Activated CD4-positive, alpha-beta T cell treated with anti-CD3 and anti-CD28 coated beads, Interleukin-2, Interleukin-4, amounts not matched to agents 100 ng/mL and 50 ng/mL, durations not matched to agents 16 hours and 8 hours (primary cell): ENCODE data around the gene CRMP1.
"Not testable (repeated sequence)": the region's sequence is repeated elsewhere in the genome, so short reads cannot be mapped to it uniquely, and the experiment has no call there.

Source experiments
- DNase-seq: peaks from one replicate; pipeline ENCODE4 v3.0.0-alpha.2; 2020; ENCODE audit warnings: low spot score

CRMP1 gene

DNA sequence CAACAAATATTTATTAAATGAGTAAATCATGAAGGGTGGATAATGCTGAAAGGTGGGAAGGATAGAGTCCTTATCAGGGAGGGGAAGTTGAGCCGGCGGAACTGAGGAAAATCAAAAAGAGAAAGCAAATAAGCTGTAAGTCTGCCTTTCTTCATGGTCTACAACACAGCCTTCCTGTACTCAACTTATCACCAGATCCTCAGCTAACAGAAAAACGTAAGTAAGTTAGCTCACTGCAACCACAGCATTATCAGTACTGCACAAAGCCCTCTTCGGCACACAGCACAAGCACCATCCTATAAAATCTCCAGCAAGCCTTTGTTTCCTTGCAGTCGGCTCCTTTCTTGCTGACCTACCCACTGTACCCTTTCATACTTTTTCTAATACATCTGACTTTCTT is 70.3 kb downstream of the CRMP1 start:
- DNase-seq: no peak

GRCh38 chr4:5821665-5822358 is 71.1 kb downstream of the CRMP1 start:
- no peak for DNase-seq

- DNase-seq: no peak
Observed at GRCh38 chr4:5816851-5817375, 76.0 kb downstream of the CRMP1 start.

GRCh38 chr4:5816101-5816500 is 76.8 kb downstream of the CRMP1 start:
- DNase-seq: no peak

- no peak for DNase-seq
Observed at GRCh38 chr4:5815641-5816040, 77.2 kb downstream of the CRMP1 start.

- DNase-seq: no peak
Observed at GRCh38 chr4:5814421-5814820, 78.5 kb downstream of the CRMP1 start.

DNA sequence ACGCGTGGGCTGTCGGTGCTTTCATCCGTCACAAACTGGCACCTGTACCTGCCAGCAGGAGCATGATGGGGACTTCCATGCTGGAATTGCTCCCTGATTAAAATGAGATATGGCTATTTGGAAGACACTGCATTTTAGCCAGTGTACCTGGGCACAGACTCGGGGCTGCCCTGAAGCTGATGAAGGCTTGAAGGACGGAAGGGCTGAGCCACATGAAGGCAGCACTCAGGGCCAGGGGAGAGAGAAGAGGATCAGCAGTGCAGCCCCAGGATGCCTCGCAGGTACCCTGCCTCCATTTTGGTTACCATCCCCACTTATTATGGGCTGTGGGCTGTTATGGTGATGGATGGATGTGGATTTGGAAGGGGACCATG is 79.0 kb downstream of the CRMP1 start:
- no peak for DNase-seq

GRCh38 chr4:5812506-5813229 is 80.2 kb downstream of the CRMP1 start:
- peak; percentile 68 for DNase-seq

DNA sequence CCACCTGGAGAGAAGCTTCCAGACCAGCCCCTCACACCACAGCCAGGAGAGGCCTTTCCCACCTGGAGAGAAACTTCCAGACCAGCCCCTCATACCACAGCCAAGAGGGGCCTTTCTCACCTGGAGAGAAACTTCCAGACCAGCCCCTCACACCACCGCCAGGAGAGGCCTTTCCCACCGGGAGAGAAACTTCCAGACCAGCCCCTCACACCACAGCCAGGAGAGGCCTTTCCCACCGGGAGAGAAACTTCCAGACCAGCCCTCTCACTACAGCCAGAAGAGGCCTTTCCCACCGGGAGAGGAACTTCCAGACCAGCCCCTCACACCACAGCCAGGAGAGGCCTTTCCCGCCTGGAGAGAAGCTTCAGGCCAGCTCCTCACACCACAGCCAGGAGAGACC is 80.8 kb downstream of the CRMP1 start:
- DNase-seq: not testable (repeated sequence)

DNA sequence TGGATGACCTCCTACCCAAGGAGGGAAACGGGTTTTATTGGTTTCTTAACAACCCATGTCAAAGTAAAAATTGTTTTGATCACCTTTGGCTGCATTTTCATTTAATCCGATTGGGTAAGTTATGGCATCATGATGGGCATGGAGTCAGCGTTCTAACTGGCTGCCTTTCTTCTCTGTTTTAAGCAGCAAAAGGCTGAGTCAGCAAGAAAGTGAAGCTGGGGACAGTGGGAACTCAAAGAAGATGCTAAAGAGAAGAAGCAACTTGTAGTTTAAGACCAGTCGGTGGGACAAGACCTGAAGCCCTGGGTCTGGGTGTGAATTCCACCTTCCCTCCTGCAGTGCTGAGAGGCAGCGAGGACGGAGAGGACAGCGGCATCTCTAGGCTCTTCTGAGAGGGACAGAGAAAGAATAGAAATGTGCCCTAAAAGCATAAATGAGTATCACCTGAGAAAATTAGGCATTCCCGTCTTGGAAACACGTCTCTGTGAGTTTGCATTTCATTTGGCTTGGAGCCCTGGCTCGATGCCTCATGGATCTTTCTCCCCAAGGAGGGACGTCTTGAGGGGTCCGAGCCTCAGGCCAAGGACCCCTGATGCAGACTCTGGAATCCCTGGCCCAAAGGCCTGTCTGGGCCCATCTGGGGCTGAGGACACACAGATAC is 82.0 kb downstream of the CRMP1 start:
- DNase-seq: no peak

DNA sequence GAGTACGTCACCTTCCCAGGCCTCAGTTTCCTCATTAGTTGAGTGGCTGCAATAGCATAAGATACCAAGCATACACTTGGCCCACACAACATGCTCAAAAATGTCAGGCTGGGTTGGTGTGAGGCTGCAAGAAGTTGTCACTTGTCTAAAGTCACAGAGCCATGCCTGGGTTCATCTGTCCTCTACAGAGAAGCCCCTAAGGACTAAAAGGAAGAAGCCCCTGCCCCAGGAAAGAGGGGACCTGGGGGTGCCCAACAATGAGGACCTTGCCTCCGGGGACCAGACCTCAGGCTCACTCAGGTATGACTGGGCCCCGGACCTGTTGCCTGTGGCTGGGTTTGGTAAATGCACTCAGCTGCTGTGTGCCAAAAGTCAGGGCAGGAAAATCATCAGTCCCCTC is 82.7 kb downstream of the CRMP1 start:
- DNase-seq: no peak

DNA sequence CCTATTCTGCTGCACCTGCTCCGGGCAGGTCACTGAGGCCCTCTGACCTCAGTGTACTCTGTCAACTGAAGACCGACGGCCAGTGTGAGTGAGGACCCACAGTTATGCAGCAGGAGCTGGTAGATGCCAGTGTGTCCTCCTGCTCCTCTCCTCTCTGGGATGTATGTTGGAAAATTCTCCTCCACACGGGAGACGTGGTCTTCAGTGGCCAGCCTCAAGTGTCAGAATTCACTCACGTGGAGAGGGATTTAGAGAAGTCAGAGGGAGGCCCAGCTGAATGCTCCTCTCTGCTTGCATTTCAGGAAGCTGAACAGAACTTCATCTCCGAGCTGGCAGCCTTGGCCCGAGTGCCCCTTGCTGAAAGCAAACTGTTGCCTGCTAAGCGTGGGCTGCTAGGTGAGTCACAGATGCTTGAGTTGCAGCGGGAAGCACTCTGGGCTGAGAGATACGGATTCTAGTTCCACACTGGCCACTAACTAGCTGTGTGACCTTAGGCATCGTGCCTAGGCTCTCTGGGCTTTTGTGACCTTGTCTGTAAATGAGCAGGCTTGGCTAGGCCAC is 83.6 kb downstream of the CRMP1 start:
- no peak for DNase-seq

DNA sequence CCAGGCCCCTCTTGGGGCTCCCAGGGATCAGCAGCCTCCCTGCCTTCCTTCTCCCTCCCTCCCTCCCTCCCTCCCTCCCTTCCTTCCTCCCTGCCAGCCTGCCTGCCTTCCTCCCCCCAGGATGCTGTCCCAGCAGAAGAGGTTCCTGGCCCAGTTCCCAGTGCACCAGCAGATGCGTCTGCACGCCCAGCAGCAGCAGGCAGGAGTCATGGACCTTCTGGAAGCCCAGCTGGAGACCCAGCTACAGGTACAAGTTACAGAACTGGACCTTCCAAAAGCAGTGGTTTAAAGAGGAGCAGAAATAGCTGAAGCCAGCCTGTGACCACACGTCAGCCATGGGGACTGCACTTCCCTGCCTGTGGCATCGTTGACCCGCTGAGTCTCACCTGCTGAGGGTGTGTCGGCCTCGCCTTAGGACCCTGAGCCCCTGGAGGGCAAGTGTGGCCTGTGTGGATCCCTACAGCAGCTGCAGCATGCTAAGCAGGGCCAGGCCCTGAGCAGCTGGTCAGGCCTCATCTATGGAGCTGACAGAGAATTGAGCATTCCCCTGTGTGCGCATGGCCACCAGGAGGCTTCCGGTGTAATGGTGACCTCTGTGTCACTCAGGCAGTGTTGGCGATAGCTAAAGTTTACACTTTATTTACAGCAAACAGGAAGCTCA is 84.7 kb downstream of the CRMP1 start:
- no peak for DNase-seq

DNA sequence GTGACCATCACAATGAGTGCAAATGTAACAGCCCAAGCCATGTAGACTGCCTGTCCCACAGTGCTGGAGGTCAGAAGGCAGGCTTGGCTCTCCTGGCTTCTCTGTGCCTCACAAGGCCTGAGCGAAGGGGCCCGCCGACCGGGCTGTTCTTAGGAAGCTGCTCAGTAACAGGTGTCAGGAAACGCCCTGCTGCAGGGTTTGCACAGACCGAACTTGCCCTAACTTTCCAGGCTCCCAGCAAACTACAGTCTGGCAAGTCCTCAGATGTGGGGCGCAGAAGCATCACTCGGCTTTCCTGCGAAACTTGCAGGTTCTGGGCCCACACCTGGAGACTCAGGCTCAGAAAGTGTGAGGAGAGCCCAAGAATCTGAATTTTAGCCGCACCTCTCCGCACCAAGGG is 87.6 kb downstream of the CRMP1 start:
- DNase-seq: no peak

DNA sequence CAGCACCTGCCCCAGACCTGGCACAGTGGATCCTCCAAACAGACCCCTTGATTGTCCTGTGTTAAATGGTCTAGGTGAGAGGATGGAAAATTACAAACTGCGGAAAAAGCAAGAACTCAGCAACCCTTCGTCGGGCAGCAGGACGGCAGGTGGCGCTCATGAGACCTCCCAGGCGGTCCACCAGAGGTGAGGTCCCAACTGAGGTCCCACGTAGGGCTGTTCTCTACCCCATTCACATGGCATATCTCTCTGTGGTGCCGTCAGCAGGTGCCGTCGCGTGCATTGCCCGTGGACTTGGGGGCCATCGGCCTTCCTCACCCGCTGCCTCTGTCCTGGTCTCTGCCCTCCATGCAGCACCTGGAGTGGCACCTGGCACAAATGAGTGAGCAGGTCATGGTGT is 88.2 kb downstream of the CRMP1 start:
- DNase-seq: no peak

DNA sequence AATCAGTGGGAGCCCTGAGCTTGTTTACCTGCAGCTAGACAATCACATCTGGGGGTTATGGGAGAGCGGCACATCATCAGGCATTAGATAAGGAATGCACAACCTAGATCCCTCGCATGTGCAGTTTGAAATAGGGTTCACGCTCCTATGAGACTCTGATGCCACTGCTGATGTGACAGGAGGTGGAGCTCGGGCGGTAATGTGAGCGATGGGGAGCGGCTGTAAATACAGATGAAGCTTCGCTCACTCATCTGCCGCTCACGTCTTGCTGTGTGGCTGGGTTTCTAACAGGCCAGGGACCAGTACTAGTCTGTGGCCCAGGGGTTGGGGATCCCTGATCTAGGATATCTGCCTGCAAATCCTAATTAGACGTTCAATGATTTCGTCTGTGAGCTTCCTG is 90.3 kb downstream of the CRMP1 start:
- no peak for DNase-seq

GRCh38 chr4:5801696-5802095 is 91.2 kb downstream of the CRMP1 start:
- no peak for DNase-seq

GRCh38 chr4:5800496-5800895 is 92.4 kb downstream of the CRMP1 start:
- no peak for DNase-seq

- no peak for DNase-seq
Observed at GRCh38 chr4:5799406-5799805, 93.5 kb downstream of the CRMP1 start.

- no peak for DNase-seq
Observed at GRCh38 chr4:5798946-5799345, 93.9 kb downstream of the CRMP1 start.

GRCh38 chr4:5798462-5798861 is 94.4 kb downstream of the CRMP1 start:
- DNase-seq: no peak

DNA sequence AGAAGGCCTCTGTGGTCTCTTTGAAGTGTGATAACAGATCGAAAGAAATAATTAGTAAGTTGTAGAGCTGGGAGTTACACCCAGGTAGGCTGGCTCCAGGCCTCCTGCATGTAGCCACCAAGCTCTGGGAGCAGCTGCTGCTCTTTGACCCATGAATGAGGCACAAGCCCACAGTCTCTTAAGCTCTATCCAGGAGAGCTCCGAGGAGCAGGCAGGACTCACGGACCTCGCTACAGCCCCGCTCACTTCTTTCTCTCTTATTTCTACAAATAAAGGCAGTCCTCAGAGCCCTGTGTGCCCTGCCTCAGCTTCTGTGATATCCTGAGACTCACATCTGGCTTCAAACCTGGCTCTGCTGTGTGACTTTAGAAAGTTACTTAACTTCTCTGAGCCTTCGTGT is 95.0 kb downstream of the CRMP1 start:
- DNase-seq: no peak
